Right atrium auricular region (tissue), 2 donors: ENCODE data around the gene TRAF3IP3. TPM values are rescaled to one million over a fixed set of nuclear protein-coding genes. Genes with fewer than 3 reads are reported as not detected.

Experiments used
- DNase-seq: peaks from one replicate; pipeline ENCODE4 v3.0.0-alpha.2; 2019; ENCODE audit warnings: low spot score
- H3K27ac ChIP-seq, 2 donors: fragments of 200-600 bp; sonication (generic); 1 replicate in 1 of 2; 2 replicates in 1 of 2; pipeline ENCODE4 v1.5.1; 2016 to 2019
- H3K27me3 ChIP-seq, 2 donors: fragments of 200-600 bp; sonication (generic); one replicate each; pipeline versions ENCODE4 v1.5.1 to v1.6.0; 2017 to 2019
- H3K36me3 ChIP-seq: fragments of 200-600 bp; sonication (generic); one replicate; pipeline ENCODE4 v1.5.1; 2016
- H3K4me1 ChIP-seq, 2 donors: fragments of 200-600 bp; sonication (generic); one replicate each; pipeline versions ENCODE4 v1.5.1 to v1.6.0; 2017 to 2019
- H3K4me3 ChIP-seq, 2 donors: fragments of 200-600 bp; sonication (generic); 1 replicate in 1 of 2; 2 replicates in 1 of 2; pipeline ENCODE4 v1.5.1; 2017 to 2019; ENCODE audit warnings: mild to moderate bottlenecking in 1 of 2, moderate library complexity in 1 of 2
- H3K9me3 ChIP-seq, 2 donors: fragments of 200-600 bp; sonication (generic); one replicate each; pipeline ENCODE4 v1.5.1; 2019
- CTCF ChIP-seq, 2 donors: fragments of 200-600 bp; sonication (generic); IDR thresholded peaks; one replicate each; pipeline ENCODE4 v1.5.1; 2019; ENCODE audit warnings: antibody characterized with exemption in 2 of 2
- total RNA-seq, 2 donors: library from RNA; depleted of rRNA; stranded (reverse); fragments of >200 nt; gene quantifications; one replicate each; pipeline ENCODE4 v1.1.0, GENCODE V29; 2016

Gene TRAF3IP3
- total RNA-seq, 2 donors from 2014 or later, result 0.19 to 2.2 TPM

- DNase-seq, result no peak
- TF ChIP-seq CTCF (IDR thresholded peaks at IDR 0.05), result no peak
- peaks cover 0 to 7% of the 10 kb centered on the region in 2 donors for H3K4me1 ChIP-seq
- no peak overlapping the region for H3K27ac ChIP-seq
- H3K4me3 ChIP-seq, result no peak overlapping the region
- no peaks in the 10 kb centered on the region for H3K9me3 ChIP-seq
- H3K27me3 ChIP-seq, result no peaks in the 10 kb centered on the region
- no peaks in the 10 kb centered on the region for H3K36me3 ChIP-seq
These were observed 4.0 kb downstream of the TRAF3IP3 start for GRCh38 chr1:209759829-209760359.

GRCh38 chr1:209761011-209761635 lies 5.3 kb downstream of the TRAF3IP3 start:
- Histone ChIP-seq H3K9me3 (no peaks in the 10 kb centered on the region), H3K4me3 (no peak overlapping the region), H3K27me3 (no peaks in the 10 kb centered on the region), H3K4me1 (peaks cover 0 to 7% of the 10 kb centered on the region in 2 donors), H3K36me3 (no peaks in the 10 kb centered on the region), H3K27ac (peak overlapping the region in 1 of 2 donors; percentile 57)
- TF ChIP-seq CTCF (IDR thresholded peaks at IDR 0.05), result no peak
- DNase-seq, result no peak

GRCh38 chr1:209766051-209766450 lies 10.2 kb downstream of the TRAF3IP3 start:
- Histone ChIP-seq H3K4me1 (peaks cover 0 to 30% of the 10 kb centered on the region in 2 donors), H3K36me3 (no peaks in the 10 kb centered on the region), H3K4me3 (no peak overlapping the region), H3K27me3 (no peaks in the 10 kb centered on the region), H3K27ac (no peak overlapping the region), H3K9me3 (no peaks in the 10 kb centered on the region)
- no peak for DNase-seq
- TF ChIP-seq CTCF (IDR thresholded peaks at IDR 0.05), result no peak

GRCh38 chr1:209767096-209767495 lies 11.2 kb downstream of the TRAF3IP3 start:
- no peak overlapping the region for H3K4me3 ChIP-seq
- H3K27ac ChIP-seq, result no peak overlapping the region
- no peaks in the 10 kb centered on the region for H3K9me3 ChIP-seq
- peaks cover 0 to 28% of the 10 kb centered on the region in 2 donors for H3K4me1 ChIP-seq
- H3K27me3 ChIP-seq, result no peaks in the 10 kb centered on the region
- TF ChIP-seq CTCF (IDR thresholded peaks at IDR 0.05), result no peak
- no peak for DNase-seq
- no peaks in the 10 kb centered on the region for H3K36me3 ChIP-seq

GRCh38 chr1:209767706-209768105 lies 11.9 kb downstream of the TRAF3IP3 start:
- TF ChIP-seq CTCF (IDR thresholded peaks at IDR 0.05), result no peak
- H3K4me1 ChIP-seq, result peaks cover 0 to 28% of the 10 kb centered on the region in 2 donors
- no peaks in the 10 kb centered on the region for H3K27me3 ChIP-seq
- H3K9me3 ChIP-seq, result no peaks in the 10 kb centered on the region
- H3K4me3 ChIP-seq, result no peak overlapping the region
- DNase-seq, result no peak
- no peaks in the 10 kb centered on the region for H3K36me3 ChIP-seq
- no peak overlapping the region for H3K27ac ChIP-seq

GRCh38 chr1:209768354-209768774 lies 12.5 kb downstream of the TRAF3IP3 start:
- no peaks in the 10 kb centered on the region for H3K9me3 ChIP-seq
- H3K4me1 ChIP-seq, result peaks cover 0 to 28% of the 10 kb centered on the region in 2 donors
- no peaks in the 10 kb centered on the region for H3K36me3 ChIP-seq
- H3K4me3 ChIP-seq, result no peak overlapping the region
- no peak for DNase-seq
- no peak for TF ChIP-seq CTCF (IDR thresholded peaks at IDR 0.05)
- H3K27ac ChIP-seq, result no peak overlapping the region
- H3K27me3 ChIP-seq, result no peaks in the 10 kb centered on the region
